Measurements from ENCODE around the gene SLC26A6.

- TF ChIP-seq CTCF (IDR thresholded peaks at IDR 0.05) (no peak), POLR2A (IDR thresholded peaks at IDR 0.05) (no peak)
Measured at GRCh38 chr3:48678056-48678455, 42.8 kb upstream of the SLC26A6 start.
